Effector CD8-positive, alpha-beta T cell (primary cell): Measurements from ENCODE around the gene MKRN3.
"Not testable (repeated sequence)": the region's sequence is repeated elsewhere in the genome, so short reads cannot be mapped to it uniquely, and the experiment has no call there.

ENCODE experiments used
- DNase-seq: peaks from one replicate; lab custom pipeline; 2025; lab: John Stamatoyannopoulos, UW

Gene MKRN3

DNA sequence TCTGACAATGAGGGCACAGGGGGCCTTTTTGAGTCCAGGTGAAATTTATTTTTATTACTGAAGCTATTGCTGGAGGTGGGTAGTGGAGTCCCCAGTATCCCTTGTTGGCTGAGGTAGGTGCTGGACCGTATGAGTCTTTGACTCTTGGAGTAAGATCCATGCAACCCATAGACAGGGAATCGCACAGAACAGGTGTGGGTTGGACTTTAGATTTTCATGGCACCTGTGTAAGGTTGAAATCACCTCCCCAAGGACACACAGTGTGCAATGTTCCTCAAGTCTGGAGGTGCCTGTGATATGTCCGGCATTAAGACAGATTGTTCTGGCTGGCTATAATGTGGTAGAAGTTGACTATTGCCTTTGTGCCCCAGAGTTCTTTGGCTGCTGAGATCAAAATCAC is 23.5 kb downstream of the MKRN3 start:
- no peak for DNase-seq

DNA sequence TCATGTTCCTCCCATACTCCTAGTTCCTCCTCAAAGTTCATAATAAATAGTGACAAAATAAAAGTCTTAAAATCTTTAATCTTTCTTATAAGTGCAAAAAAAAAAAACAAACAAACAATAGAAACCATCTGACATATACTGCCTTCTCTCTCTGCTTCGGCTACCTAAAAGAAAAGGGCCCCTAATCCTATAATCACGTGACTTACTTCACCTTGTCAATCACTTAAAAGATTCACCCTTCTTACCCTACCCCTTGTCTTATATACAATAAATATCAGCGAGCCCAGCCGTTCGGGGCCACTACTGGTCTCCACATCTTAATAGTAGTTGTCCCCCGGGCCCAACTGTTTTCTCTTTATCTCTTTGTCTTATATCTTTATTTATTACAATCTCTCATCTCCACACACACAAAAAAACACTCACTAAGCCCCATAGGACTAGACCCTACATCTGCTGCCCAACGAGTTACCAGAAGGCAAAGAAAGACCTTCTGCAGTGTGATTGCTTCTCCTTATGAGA is 28.8 kb downstream of the MKRN3 start:
- no peak for DNase-seq

DNA sequence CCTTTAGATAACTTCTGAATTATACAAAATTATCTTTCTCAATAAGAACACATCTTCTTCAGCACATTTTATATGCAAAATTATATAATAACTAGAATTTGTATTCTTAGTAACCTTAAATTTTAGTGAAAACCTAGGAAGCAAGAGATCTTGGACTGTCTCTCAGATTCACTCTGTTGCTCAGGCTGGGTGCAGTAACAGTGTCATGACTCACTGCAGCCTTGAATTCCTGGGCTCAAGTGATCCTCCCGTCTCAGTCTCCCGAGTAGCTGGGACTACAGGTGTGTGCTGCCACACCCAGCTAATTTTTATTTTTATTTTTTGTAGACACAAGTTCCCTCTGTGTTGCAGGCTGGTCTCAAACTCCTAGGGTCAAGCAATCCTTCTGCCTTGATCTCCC is 29.9 kb downstream of the MKRN3 start:
- DNase-seq: no peak

GRCh38 chr15:23596736-23597135 is 31.3 kb downstream of the MKRN3 start:
- no peak for DNase-seq

- not testable (repeated sequence) for DNase-seq
These were observed 31.8 kb downstream of the MKRN3 start for GRCh38 chr15:23597278-23597677.

DNA sequence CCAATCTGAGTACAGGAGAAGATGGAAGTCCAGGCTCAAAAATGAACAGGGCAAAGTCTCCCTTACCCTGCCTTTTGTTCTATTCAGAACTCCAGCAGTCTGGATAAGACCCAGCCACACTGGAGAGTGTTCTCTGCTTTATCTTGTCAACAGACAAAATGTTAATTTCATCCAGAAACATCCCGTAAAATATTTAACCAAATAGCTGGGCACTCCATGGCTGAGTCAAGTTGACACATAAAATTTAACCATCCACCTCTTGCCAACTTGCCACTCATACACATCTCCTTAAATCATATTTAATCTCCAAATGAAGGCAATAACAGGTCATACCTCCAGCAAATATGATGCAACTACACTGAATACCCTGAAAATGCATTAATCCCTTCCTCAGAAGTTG is 33.6 kb downstream of the MKRN3 start:
- no peak for DNase-seq

DNA sequence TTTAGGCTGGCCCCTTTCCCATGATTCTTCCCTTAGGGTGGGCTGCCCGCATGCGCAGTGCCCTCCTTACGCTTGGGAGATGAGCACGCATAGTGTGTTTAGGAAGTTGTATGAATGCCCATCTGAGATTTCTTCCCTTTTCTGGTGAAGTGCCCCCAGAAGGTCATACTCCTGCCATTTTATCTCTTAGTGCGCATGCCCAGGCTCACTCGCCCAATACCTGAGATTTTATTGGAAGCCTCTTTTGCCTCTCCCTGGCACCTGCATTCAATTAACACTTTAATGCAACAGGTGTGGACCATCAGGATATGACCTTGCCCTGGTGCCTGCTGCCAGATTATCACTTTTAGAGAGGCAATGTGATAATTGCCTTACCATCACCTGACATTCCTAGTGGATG is 36.6 kb downstream of the MKRN3 start:
- DNase-seq: no peak

DNA sequence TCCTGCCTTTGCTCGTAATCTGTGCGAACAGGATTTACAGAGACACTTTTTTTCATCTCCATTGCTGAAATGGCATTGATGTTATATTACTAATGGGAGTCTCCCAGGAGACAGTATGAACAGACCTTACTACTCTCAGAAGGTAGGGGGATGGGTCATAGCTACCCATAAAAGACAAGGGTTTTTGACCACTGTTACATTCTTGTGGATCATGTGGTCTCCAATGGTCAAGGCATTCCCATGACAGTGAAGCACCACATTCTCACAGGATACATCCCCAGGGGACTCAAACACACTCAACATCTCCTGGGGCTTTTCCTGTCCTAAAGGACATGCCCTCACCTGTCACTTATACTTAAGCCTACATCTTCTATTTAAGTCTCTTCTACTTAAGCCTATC is 40.8 kb downstream of the MKRN3 start:
- DNase-seq: no peak

- DNase-seq: no peak
These were observed 51.1 kb downstream of the MKRN3 start for GRCh38 chr15:23616536-23616935.
